ENCODE measurements around the gene FMO1.
"Not testable (repeated sequence)": the region's sequence is repeated elsewhere in the genome, so short reads cannot be mapped to it uniquely, and the experiment has no call there.

Gene FMO1

DNA sequence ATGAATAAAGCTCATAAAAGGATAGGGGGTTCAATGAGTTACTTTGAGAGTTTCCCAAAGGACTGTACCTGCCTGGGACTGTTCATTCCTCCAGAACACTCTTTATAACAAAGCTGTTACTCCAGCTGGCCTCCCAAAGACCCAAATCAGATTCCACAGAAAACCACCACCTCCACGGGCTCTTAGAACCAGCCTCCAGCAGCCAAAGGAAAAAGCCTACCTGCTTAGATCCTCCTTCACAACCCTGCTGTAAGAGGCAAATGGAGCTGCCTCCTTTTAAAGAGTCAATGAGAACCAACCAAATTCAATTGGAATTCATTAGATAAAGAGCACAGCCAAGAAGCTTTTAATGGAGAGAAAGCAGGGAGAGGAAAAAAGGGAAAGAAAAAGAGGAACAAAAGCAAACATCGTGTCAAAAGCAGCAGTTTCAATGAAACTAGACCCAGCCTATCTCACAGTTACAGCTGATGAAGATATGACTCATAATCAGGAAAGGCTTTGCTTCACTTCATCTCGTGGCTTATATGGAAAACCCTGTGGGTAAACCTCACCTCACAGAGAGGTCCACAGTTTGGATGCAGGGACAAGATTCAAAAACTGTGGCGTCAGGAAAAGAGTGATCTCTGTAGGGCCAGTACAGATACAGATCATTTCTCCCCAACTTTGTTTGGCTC lies 37.9 kb downstream of the FMO1 start:
- H3K27ac Mint-ChIP-seq, result no peak overlapping the region
- H3K36me3 Mint-ChIP-seq, result no peaks in the 10 kb centered on the region
- H3K9me3 Mint-ChIP-seq (ENCODE audit: low read depth), result no peaks in the 10 kb centered on the region
- H3K4me1 Mint-ChIP-seq (ENCODE audit: low read depth), result no peaks in the 10 kb centered on the region
- peaks cover 9% of the 10 kb centered on the region for H3K27me3 Mint-ChIP-seq
- H3K4me3 Mint-ChIP-seq, result no peak overlapping the region

DNA sequence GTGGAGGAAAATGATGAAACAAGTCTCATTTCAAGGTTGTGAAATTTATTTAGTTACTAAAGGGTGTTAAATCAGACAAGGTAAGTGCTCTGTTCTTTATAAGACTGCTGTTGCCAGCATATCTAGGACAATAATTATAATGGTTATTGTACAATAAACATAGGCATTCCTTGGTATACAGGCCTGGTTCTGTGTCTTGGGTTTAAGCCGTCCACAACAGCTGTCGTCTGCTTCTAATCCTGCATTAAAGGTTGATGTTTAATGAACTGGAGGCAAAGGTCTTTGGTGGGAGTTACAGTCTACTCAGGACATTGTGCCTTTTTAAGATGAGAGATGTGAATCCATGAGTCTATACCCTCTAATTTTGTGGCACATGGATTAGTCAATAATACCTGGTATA lies 42.3 kb downstream of the FMO1 start:
- H3K36me3 Mint-ChIP-seq, result no peaks in the 10 kb centered on the region
- H3K4me1 Mint-ChIP-seq (ENCODE audit: low read depth), result no peaks in the 10 kb centered on the region
- H3K4me3 Mint-ChIP-seq, result no peak overlapping the region
- no peaks in the 10 kb centered on the region for H3K9me3 Mint-ChIP-seq (ENCODE audit: low read depth)
- H3K27ac Mint-ChIP-seq, result no peak overlapping the region
- peaks cover 10% of the 10 kb centered on the region for H3K27me3 Mint-ChIP-seq

DNA sequence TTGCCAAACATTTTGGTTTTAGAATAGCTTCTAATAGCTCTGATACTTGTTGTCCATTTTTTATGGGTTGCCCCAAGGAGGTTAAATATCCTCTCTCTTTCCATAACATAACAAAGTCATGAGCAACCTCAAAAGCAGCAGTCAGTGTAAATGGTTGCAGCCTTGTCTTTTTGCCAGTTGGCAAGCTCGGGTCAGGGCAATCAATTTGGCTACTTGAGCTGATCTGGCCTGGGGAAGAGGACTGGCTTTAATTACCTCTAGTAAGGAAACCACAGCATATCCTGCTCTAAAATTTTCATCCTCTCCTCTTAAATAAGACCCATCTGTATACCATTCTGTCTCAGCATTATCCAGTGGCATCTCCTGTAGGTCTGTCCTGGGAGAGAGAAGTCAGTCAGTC lies 44.5 kb downstream of the FMO1 start:
- H3K4me1 Mint-ChIP-seq (ENCODE audit: low read depth), result no peaks in the 10 kb centered on the region
- no peaks in the 10 kb centered on the region for H3K9me3 Mint-ChIP-seq (ENCODE audit: low read depth)
- H3K4me3 Mint-ChIP-seq, result no peak overlapping the region
- H3K36me3 Mint-ChIP-seq, result no peaks in the 10 kb centered on the region
- H3K27ac Mint-ChIP-seq, result no peak overlapping the region
- peaks cover 10% of the 10 kb centered on the region for H3K27me3 Mint-ChIP-seq

DNA sequence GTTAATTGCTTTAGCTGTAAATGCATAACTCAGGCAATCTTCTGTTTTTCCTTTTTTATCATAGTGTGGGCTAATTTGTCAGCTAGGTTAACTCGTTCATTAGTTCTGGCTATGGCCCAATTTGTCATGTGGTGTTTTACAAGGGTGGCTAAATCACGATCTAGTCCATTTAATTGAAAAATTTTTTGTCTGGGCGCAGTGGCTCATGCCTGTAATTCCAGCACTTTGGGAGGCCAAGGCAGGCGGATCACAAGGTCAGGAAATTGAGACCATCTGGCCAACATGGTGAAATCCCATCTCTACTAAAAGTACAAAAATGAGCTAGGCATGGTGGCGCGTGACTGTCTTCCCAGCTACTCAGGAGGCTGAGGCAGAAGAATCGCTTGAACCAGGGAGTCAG lies 47.1 kb downstream of the FMO1 start:
- not testable (repeated sequence) for H3K27ac Mint-ChIP-seq; H3K36me3 Mint-ChIP-seq; H3K4me1 Mint-ChIP-seq (ENCODE audit: low read depth); H3K4me3 Mint-ChIP-seq; H3K27me3 Mint-ChIP-seq; H3K9me3 Mint-ChIP-seq (ENCODE audit: low read depth)

DNA sequence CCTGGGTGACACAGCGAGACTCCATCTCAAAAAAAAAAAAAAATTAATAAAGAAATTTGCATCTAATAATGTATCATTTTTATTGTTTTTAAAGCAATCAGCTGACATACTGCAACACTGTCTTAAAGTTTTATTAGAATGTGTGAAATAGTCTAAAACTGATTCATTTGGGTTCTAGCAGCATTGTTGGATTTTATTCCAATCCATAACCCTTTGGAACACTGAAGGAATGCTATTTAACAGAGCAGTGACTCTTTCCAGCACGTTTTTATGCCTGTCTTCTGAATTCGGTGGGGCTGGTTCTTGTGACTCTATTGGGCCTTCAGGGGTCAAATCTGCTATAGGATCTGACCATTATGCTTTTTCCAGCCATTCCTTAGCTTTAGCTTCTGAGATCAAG lies 47.5 kb downstream of the FMO1 start:
- Mint-ChIP-seq H3K9me3 (ENCODE audit: low read depth) (peaks cover 7% of the 10 kb centered on the region), H3K4me1 (ENCODE audit: low read depth) (no peaks in the 10 kb centered on the region), H3K27ac (no peak overlapping the region), H3K27me3 (peaks cover 8% of the 10 kb centered on the region), H3K4me3 (no peak overlapping the region), H3K36me3 (no peaks in the 10 kb centered on the region)

DNA sequence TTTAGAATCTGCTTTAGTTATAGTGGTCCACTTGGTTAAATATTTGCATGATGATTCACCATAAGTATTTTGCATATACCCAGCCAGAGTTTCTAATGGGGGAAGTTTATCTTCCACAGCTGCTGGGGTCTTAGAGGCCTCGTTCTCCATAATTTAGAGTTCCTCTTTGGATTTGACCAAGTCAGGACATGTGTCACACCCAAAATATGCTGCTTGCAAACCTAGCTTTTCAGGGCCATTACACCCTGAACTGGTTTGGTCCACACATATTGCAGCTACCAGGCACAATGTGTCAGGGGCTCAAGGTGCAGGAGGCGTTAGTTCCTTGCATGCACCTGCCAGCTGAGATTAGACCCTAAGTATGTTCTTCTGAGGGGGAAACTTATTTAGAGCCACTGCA lies 48.6 kb downstream of the FMO1 start:
- H3K4me3 Mint-ChIP-seq, result no peak overlapping the region
- peaks cover 13% of the 10 kb centered on the region for H3K27me3 Mint-ChIP-seq
- no peaks in the 10 kb centered on the region for H3K4me1 Mint-ChIP-seq (ENCODE audit: low read depth)

DNA sequence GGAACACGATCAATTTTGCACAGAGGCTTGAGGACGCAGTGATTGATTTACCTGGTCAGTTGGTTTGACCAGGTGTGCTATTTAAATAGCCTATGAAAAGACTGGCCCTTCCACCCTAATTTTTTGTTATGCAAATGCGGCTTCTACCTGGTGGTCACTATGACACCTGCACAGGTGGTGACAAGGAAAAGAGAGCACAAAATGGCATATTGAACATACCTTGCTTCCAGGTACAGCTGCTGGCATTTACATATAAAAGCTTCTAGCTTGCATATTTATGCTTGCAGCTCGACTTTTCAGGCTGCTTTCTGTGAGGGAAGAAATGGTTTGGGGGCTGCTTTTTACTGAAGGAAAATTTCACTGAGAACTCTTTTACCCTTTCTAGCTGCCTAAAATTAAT lies 50.4 kb downstream of the FMO1 start:
- no peak overlapping the region for H3K27ac Mint-ChIP-seq
- H3K36me3 Mint-ChIP-seq, result peaks cover 7% of the 10 kb centered on the region
- H3K4me1 Mint-ChIP-seq (ENCODE audit: low read depth), result no peaks in the 10 kb centered on the region
- peaks cover 18% of the 10 kb centered on the region for H3K9me3 Mint-ChIP-seq (ENCODE audit: low read depth)
- no peak overlapping the region for H3K4me3 Mint-ChIP-seq
- H3K27me3 Mint-ChIP-seq, result peaks cover 17% of the 10 kb centered on the region

More for the DNA sequence above, 48.6 kb downstream of the FMO1 start:
- H3K9me3 Mint-ChIP-seq (ENCODE audit: low read depth), result peaks cover 18% of the 10 kb centered on the region
- H3K36me3 Mint-ChIP-seq, result peaks cover 7% of the 10 kb centered on the region
- no peak overlapping the region for H3K27ac Mint-ChIP-seq

DNA sequence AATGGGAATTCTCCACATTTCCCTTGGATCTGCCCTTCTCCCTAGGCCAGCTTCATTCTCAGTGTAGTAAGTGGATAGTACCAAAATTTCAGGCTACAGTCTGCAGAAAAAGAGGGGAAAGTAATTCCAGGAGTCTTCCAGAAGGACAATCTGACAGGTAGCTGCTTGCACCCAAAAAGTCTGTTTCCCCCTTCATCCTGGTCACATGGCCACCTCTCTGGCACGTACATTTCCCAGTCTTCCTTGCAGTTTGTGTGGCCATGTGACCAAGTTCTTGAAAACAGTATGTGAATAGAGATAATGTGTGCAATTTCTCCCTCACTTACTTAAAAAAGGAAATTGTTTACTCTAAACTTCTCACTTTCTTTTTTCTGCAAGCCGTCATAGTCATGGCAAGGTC lies 51.0 kb downstream of the FMO1 start:
- H3K4me1 Mint-ChIP-seq (ENCODE audit: low read depth), result no peaks in the 10 kb centered on the region
- H3K9me3 Mint-ChIP-seq (ENCODE audit: low read depth), result peaks cover 18% of the 10 kb centered on the region
- peaks cover 14% of the 10 kb centered on the region for H3K27me3 Mint-ChIP-seq
- H3K4me3 Mint-ChIP-seq, result no peak overlapping the region
- no peak overlapping the region for H3K27ac Mint-ChIP-seq
- H3K36me3 Mint-ChIP-seq, result peaks cover 7% of the 10 kb centered on the region

DNA sequence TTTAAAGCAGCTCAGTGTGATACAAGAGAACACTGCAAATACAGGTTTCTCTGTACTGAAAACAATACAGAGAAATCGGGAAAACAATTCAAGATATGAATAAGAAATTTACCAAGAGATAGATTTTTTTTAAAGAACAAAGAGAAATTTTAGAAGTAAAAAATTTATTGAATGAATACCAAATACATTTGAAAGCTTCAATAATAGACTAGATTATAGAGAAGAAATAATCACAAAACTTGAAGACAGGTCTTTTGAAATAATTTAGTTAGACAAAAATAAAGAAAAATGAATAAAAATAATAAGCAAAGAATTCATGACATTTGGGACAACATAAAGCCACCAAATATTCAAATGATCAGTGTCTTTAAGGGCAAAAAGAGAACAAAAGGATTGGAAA lies 52.1 kb downstream of the FMO1 start:
- no peaks in the 10 kb centered on the region for H3K4me1 Mint-ChIP-seq (ENCODE audit: low read depth)
- H3K36me3 Mint-ChIP-seq, result peaks cover 7% of the 10 kb centered on the region
- no peak overlapping the region for H3K4me3 Mint-ChIP-seq
- H3K27me3 Mint-ChIP-seq, result peaks cover 9% of the 10 kb centered on the region
- peaks cover 18% of the 10 kb centered on the region for H3K9me3 Mint-ChIP-seq (ENCODE audit: low read depth)
- H3K27ac Mint-ChIP-seq, result no peak overlapping the region

DNA sequence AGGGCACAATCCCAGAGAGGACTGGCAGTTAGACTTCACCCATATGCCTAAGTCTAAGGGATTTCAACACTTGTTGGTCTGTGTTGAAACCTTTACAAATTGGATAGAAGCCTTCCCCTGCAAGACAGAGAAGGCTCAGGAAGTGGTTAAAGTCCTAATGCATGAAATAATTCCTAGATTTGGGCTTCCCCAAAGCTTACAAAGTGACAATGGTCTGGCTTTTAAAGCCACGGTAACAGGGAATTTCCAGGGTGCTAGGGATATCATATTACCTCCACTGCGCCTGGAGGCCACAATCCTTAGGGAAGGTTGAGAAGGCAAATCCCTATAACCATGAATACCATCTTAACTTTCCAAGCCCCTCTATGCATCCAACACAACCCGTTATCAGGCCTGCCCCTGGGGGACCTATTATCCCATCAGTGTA lies 62.4 kb downstream of the FMO1 start:
- Mint-ChIP-seq H3K27me3 (no peaks in the 10 kb centered on the region), H3K9me3 (ENCODE audit: low read depth) (no peaks in the 10 kb centered on the region), H3K36me3 (no peaks in the 10 kb centered on the region), H3K27ac (no peak overlapping the region), H3K4me1 (ENCODE audit: low read depth) (peaks cover 20% of the 10 kb centered on the region), H3K4me3 (no peak overlapping the region)

DNA sequence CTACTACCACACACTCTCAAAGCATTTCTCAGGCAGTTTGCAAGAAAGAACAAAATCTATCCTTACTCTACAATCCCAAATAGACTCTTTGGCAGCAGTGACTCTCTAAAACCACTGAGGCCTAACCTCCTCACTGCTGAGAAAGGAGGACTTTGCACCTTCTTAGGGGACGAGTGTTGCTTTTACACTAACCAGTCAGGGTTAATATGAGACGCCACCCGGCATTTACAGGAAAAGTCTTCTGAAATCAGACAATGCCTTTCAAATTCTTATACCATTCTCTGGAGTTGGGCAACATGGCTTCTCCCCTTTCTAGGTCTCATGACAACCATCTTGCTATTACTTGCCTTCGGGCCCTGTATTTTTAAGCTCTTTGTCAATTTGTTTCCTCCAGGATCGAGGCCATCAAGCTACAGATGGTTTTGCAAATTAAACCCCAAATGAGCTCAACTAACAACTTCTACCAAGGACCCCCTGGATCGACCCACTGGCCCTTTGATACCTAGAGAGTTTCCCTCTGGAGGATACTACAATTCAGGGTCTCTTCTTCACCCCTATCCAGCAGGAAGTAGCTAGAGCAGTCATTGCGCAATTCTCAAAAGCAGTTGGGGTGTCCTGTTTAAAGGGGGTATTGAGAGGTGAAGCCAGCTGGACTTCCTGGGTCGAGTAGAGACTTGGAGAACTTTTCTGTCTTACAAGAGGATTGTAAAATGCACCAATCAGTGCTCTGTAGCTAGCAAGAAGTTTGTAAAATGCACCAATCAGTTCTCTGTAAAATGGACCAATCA lies 63.7 kb downstream of the FMO1 start:
- no peaks in the 10 kb centered on the region for H3K27me3 Mint-ChIP-seq
- H3K4me3 Mint-ChIP-seq, result no peak overlapping the region
- no peaks in the 10 kb centered on the region for H3K36me3 Mint-ChIP-seq
- H3K4me1 Mint-ChIP-seq (ENCODE audit: low read depth), result peaks cover 22% of the 10 kb centered on the region
- no peaks in the 10 kb centered on the region for H3K9me3 Mint-ChIP-seq (ENCODE audit: low read depth)
- H3K27ac Mint-ChIP-seq, result no peak overlapping the region

DNA sequence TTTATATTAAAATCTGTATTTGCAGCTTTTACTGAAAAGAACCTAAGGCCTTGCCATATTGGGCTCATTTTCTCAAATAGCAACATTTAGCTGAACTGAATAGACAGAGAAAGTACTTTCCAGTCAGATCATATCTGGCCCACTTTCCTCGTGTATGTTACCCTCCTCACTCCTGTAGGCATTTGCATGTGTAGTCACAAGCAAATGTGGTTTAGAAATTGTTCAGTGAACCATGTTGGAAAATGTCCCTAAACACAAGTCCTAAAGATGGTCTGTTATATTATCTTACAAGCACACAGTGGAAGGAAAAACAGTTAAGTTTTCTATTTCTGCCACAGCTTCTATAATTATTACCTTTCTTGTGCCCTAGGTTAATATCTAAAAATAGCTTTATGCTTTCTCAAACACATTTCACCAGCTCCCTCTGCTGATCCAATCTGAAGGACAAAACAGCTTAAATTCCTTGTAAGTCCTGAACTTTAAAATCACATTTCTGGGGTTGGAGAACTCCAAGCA lies 65.1 kb downstream of the FMO1 start:
- H3K4me1 Mint-ChIP-seq (ENCODE audit: low read depth), result peaks cover 22% of the 10 kb centered on the region
- no peaks in the 10 kb centered on the region for H3K9me3 Mint-ChIP-seq (ENCODE audit: low read depth)
- peak overlapping the region; percentile 85 for H3K4me3 Mint-ChIP-seq
- H3K36me3 Mint-ChIP-seq, result peaks cover 4% of the 10 kb centered on the region
- H3K27ac Mint-ChIP-seq, result peak overlapping the region; percentile 91
- no peaks in the 10 kb centered on the region for H3K27me3 Mint-ChIP-seq

DNA sequence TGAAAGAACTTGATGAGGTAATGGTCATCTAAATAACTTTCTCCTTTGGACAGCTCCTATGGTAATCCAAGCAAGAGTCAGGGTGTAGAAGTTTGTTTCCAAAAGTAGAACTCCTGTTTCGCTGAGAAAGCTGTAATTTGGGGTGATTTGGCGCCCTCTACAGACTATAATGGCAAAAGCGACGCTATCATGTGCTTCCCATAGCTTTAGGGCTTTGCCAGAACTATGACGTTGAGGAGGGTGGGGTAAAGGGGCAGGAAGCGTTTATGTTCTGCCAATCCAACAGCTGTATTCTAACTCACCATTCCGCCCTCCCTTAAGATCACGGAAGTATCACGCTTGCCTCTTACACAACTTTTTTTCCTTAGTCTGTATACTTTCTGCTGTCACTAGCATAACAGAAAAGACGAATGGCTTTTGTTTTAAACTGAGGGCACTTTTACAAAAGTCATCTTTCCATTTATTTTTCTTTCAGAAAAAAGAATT lies 65.6 kb downstream of the FMO1 start, which contains the start of gene FMO4:
FMO4 (plus strand) TSS at position 349 of the 486 bp plus-strand sequence. CDS start 5,643 bp downstream, outside the sequence.
- Mint-ChIP-seq H3K36me3 (peaks cover 6% of the 10 kb centered on the region), H3K9me3 (ENCODE audit: low read depth) (no peaks in the 10 kb centered on the region), H3K4me1 (ENCODE audit: low read depth) (peaks cover 22% of the 10 kb centered on the region), H3K4me3 (peak within 1 kb of the TSS; percentile 85), H3K27ac (peak within 1 kb of the TSS; percentile 91), H3K27me3 (no peaks in the 10 kb centered on the region)

DNA sequence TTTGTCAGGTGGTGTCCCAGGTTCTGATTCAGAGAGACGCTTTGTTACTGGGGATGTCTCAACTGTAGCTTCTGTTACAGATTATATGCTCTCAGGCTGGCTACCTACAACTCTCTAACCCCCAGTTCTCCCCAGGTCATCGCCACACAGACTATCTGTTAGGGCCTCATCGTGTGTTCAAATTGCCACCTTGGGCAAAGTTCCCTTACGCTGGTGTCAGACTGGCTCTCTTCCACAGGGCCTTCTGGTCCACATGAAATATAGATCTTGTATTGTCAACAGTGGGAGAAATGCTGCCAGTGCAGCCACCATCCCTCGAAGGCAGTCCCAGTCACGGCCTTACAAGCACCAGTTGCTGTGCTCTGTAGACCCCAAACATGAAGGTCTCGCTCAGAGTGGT lies 81.0 kb downstream of the FMO1 start:
- H3K9me3 Mint-ChIP-seq (ENCODE audit: low read depth), result no peaks in the 10 kb centered on the region
- H3K4me3 Mint-ChIP-seq, result no peak overlapping the region
- no peaks in the 10 kb centered on the region for H3K4me1 Mint-ChIP-seq (ENCODE audit: low read depth)
- no peaks in the 10 kb centered on the region for H3K27me3 Mint-ChIP-seq
- no peak overlapping the region for H3K27ac Mint-ChIP-seq
- peaks cover 14% of the 10 kb centered on the region for H3K36me3 Mint-ChIP-seq

DNA sequence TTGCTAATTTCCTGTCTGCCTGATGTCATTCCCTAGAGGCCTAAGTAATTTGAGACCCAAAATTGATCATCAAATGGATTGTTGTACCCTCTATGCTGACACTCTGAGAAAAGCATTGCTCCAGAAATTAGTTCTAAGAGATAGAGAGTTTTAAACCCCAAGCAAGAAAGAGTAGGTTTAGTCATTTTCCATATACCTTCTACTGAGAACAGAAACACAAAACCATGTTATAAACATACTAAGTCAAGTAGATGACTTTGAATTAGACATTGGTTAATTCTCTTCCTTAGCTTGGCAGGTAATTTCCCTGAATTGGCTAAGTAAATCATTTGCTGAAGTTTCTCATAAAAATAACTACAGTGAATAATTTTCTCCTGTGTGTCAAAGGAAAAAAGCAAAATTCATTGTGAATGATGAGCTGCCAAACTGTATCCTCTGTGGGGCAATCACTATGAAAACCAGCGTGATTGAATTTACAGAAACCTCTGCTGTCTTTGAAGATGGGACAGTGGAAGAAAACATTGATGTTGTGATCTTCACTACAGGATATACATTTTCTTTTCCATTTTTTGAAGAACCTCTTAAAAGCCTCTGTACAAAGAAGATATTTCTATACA lies 85.8 kb downstream of the FMO1 start:
- Mint-ChIP-seq H3K4me1 (ENCODE audit: low read depth) (no peaks in the 10 kb centered on the region), H3K36me3 (peaks cover 24% of the 10 kb centered on the region), H3K4me3 (no peak overlapping the region), H3K9me3 (ENCODE audit: low read depth) (no peaks in the 10 kb centered on the region), H3K27ac (no peak overlapping the region), H3K27me3 (no peaks in the 10 kb centered on the region)

All from activated naive CD8-positive, alpha-beta T cell (primary cell).